ENCODE results near the gene ZNF439.

Gene ZNF439

GRCh38 chr19:11848594-11849469, at the start of gene ZNF439:
Gene ZNF439 (plus strand): TSS chr19:11848726. CDS start chr19:11848868, 142 bp downstream.
- peak; percentile 20 for DNase-seq (ENCODE audit: extremely low read depth, low read depth)

GRCh38 chr19:11806354-11807098, 42.0 kb upstream of the ZNF439 start:
- no peak for TF ChIP-seq CTCF (IDR thresholded peaks at IDR 0.05; ENCODE audit: low read depth, low read length)

More at GRCh38 chr19:11848594-11849469, at the start of gene ZNF439:
- TF ChIP-seq CTCF (IDR thresholded peaks at IDR 0.05; ENCODE audit: low read depth, low read length): no peak

GRCh38 chr19:11807099-11807380, 41.5 kb upstream of the ZNF439 start:
- DNase-seq (ENCODE audit: extremely low read depth, low read depth): no peak
- no peak for TF ChIP-seq CTCF (IDR thresholded peaks at IDR 0.05; ENCODE audit: low read depth, low read length)

More at GRCh38 chr19:11806354-11807098, 42.0 kb upstream of the ZNF439 start:
- DNase-seq (ENCODE audit: extremely low read depth, low read depth): no peak

GRCh38 chr19:11813703-11814028, 34.9 kb upstream of the ZNF439 start:
- TF ChIP-seq CTCF (IDR thresholded peaks at IDR 0.05; ENCODE audit: low read depth, low read length): no peak

GRCh38 chr19:11814029-11814699, 34.4 kb upstream of the ZNF439 start, which contains the start of gene ZNF440:
Gene ZNF440 (plus strand): TSS chr19:11814273. CDS start chr19:11814448, 175 bp downstream.
- TF ChIP-seq CTCF (IDR thresholded peaks at IDR 0.05; ENCODE audit: low read depth, low read length): no peak
- DNase-seq (ENCODE audit: extremely low read depth, low read depth): peak; percentile 72

More at GRCh38 chr19:11813703-11814028, 34.9 kb upstream of the ZNF439 start:
- no peak for DNase-seq (ENCODE audit: extremely low read depth, low read depth)

GRCh38 chr19:11814700-11815035, 33.9 kb upstream of the ZNF439 start:
- no peak for DNase-seq (ENCODE audit: extremely low read depth, low read depth)
- TF ChIP-seq CTCF (IDR thresholded peaks at IDR 0.05; ENCODE audit: low read depth, low read length): no peak
